ENCODE results near the gene SCFD2.

Gene SCFD2

DNA sequence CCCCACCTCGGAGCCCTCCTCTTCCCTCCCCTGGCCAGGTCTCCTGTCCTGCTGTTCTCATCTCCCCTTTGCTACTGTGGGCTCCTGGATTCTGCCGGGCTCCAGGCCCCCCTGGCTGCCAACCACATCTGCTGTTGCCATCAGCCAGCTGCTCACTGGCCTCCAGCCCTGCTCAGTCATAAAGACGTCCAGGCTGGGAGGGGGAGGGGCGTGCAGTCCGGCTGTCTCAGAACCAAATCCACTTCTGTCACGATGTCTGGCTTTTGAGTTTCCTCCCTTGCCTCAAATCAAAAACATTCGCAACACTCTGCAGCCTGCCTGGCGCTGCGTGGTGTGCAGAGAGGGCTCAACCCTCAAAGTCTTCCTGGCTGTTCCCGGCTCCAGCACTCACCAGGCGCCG lies 496.7 kb downstream of the SCFD2 start:
- no peak for DNase-seq

DNA sequence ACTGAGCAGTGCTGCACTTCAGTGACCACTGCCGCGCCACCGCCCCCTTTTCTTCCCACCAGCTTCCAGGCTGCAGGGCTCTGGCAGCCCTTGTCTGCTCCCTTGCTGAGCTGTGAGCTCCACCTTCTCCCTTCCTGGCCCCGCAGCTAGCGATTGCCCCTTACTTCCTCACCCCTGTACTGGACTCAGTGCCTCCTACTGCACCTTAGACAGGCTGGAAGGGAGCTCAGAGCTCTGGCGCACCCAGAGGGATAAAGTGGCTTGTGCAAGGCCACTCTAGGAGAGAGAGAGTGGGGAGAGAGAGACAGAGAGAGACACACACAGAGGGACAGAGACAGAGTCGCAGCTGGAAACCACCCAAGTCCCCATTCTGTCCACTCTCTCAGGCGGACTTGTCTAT lies 497.7 kb downstream of the SCFD2 start:
- DNase-seq = no peak

DNA sequence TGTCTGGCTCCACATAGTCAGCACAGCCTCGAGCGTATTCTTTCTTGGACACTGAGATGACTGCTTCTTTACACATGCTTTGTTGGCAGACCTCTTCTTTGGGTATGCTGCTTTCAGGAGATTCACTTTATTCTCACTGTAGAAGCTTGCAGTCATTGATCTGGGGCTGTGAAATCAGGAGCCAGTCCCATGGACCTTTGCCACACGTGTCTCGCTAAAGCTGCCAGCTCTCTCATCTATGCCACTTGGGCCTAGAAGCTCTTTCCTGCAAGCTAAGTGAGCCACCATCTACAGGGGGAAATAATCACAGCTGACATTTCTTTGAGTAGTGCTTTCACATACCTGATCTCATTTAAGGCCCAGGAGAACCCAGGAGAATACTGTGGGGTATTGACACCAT lies 498.7 kb downstream of the SCFD2 start:
- no peak for DNase-seq

DNA sequence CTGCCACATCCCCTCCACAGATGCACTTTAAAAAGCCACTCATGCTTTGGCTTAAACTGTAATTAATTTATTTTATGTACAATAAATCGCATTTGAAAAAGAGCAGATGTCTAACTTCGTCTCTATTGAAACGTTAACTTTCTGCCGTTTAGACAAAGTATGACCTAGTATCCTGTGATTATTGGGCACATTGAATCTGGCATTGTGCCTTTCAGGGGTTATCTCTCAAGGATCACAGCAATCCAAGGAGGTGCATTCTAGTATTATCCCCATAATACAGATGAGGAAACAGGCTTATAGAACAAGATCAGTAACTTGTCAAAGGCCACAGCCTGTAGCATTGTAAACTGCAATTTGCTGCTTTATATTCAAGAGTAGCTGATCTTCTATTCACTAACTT lies 499.1 kb downstream of the SCFD2 start:
- DNase-seq = no peak

DNA sequence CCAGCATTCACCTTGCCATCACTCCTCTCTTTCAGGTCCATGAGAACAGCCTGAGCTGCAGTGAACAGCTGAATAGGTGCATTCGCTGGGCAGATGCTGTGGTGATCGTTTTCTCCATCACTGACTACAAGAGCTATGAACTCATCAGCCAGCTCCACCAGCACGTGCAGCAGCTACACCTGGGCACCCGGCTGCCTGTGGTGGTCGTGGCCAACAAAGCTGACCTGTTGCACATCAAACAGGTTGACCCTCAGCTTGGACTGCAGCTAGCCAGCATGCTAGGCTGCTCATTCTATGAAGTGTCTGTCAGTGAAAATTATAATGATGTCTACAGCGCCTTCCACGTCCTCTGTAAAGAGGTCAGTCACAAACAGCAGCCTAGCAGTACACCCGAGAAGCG lies 500.6 kb downstream of the SCFD2 start:
- no peak for DNase-seq

DNA sequence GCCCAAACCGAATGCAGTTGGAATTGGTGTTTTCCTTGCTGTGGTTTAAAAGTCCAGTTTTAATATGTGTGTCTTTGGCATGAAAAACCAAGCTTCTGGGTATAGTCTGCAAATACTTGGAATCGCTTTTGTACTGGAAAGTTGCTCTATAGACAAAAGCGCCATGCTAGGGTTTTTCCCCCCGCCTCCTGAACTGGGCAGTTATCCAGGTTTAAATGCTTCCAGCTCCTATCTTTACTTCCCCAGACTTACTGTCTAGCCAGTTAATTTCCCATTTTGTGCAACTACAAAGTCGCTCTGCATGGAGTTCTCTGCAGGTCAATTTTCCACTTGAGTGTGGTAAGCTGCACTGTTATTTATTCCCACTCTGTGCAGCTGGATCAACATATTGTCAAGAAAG lies 501.1 kb downstream of the SCFD2 start:
- no peak for DNase-seq

DNA sequence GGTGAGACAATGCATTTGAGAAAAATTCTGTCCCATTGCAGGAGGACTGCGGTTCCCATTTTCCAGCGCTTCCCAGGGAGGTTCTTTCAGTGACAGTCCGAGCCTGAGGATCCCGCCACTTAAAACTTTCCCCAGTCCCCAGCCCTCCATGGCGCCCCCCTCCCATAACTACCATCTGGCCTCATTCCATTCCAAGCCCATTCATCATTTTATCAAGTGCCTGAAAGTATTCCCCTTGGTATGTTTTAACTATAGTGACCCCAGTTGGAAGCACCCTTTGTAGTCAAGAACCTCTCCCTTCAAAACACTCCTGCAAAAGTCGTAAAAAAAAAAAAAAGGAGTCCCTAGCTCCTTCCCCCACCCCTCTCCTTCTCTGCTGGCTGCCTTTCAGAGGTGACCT lies 502.5 kb downstream of the SCFD2 start:
- no peak for DNase-seq

DNA sequence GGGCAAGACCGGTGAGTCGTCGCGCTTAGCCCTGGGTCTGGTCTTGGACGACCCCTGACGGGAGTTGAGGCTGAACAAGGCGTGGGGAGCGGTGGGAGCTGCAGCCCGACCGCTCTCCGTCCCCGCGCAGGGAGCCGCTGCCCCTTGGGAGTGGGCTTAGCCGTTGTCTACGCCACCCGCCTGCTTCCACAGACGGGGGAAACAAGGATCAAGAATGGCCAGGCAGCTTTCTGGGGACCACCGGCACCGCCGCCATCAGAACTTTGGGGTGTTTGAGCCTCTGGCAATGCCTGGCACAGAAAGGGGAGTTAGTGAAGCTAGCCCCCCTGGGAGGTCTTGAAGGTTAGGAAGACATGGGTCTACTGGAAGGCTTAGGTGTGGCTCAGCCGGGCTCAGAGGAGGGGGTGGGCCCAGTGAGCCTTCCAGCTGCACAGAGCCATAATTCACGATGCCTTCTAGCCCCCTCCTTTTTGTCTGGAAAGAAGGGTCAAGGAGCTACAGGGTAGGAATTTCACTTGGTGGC lies 503.2 kb downstream of the SCFD2 start:
- no peak for DNase-seq

DNA sequence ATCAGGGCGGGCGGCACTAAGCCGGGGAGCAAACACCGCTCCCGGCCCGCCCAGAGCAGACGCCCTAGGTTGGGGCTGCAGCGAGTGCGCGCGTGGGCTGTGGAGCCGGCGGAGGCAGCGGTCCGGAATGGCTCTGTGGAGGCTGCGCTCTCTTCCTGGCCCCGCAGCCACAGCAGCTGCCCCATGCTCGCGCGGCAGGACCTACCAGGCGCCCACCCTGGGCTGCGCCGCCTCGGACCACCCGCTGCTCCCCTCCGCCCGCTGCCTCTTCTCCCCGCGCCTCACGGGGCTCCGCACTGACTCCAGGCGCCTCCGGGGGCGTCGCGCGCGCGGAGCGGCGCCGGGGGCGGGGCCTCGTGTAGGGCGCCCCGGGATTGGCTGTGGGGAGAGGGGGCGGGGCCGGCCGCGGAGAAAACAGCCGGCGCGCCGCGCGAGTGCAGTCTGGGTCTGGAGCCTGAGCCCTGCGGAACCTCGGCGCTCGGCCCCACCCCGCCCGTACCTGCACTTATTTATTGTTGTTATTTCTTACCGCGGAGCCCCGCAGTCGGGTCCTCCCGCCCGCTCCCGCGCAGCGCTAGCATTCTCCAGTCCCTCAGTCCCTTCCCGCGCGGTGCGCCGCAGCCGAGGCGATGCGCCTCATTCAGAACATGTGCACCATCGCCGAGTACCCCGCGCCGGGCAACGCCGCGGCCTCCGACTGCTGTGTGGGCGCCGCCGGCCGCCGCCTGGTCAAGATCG lies 503.8 kb downstream of the SCFD2 start, which contains the start of gene RASL11B:
Gene RASL11B, plus strand, starts transcription at position 439 of the 738 bp plus-strand sequence. Its CDS starts 191 bp downstream, at position 630.
- DNase-seq = peak; percentile 69 to 77

DNA sequence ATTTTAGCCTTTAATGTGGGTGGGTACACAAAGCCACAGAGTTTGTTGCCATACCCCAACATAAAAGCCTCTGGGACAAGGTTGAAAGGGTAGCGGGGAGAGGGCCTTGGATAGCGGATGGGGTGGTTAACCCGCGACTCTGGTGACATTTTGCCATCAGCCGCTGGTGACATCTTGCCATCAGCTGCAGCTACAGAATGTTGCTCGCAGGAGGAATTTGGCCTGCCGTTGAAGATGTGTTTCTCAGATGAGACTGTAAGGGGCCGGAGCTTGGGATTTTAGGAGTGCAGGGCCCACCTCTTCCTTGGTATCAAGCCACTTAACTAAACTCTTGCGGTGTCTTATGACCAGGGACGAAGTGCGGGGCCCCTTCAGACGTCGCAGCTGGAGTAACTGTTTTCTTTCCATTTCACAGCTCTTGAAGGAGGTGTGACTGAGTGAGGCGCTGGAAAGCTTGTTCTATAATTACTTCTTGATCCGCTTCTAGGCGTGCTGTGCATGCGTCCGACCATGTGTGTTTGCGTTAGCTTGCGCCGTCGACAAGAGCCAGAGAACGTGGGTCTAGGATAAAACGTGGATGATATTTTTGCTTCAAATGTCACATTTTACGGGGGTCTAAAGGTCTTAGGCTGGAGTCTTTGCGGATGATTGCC lies 504.6 kb downstream of the SCFD2 start:
- DNase-seq = no peak

DNA sequence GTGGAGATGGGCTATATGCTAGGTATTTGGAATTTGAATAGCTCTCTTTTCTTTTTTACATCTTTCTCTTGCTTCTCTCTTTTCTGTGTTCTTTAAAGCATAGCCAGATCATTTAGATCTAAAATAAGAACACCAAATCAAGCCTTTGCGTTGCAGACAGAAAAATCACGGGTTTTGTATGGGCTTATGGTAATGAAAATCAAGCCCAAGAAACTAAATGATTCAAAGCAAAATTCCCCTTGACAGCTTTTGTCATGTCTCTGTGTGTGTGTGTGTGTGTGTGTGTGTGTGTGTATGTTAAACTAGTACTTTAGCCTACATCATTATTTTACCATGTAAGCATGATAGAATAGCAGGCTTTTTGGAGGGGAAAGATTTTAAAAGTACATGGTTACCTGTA lies 505.5 kb downstream of the SCFD2 start:
- DNase-seq = no peak

DNA sequence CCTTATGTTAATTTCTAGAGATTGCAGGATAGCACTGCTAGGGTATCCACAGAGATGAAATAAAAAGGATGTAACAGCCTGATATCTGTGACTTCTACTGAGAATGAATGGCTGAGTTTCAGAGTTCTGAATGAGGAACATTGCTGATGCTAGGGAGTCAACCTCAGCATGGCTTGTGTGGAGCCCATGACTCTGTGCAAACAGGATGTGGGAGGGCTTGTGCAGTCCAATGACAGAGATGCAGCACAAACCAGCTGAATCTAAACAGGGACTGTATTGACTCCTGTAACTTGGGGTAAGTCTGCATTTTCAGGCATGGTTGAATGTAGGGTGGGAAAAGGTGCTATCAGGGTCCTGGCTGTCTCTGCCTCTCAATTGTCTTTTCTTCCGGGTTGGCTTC lies 509.1 kb downstream of the SCFD2 start:
- no peak for DNase-seq

DNA sequence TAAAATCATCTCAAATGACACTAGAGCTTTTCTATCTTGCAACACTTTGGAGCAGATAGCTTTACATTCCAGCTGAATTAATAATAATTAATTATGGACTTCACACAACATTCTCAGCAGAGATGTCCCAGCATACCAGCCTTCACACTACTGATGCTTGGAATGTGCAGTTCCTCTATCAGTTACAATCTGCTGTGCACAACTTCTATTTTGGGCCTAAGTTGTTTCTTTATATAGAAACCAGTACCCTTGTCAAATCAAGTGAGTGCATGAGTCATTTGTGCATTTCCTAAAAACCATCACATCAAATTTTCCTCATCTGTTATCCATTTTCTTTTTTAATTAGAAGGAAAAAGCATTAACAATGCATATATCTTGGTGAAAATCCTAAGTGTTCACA lies 512.5 kb downstream of the SCFD2 start:
- no peak for DNase-seq

DNA sequence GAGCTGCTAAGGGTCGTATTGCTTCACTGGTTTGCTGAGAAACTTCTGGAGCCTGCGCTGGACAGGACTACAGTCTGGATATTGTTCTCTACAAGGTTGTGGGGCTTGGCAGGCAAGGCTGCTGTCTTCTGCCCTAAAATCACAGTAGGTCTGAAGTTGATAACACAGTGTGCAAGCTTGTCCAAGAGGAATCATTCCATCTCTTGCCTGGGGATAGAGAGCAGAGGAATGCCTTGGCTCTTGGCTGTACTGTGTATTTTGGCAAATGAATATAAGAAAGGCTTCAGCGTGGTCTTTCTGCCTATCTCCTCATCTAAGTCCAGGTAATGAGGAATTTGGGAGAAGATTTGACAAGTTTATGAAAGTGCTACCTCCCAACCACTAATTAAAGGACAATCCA lies 513.1 kb downstream of the SCFD2 start:
- no peak for DNase-seq

DNA sequence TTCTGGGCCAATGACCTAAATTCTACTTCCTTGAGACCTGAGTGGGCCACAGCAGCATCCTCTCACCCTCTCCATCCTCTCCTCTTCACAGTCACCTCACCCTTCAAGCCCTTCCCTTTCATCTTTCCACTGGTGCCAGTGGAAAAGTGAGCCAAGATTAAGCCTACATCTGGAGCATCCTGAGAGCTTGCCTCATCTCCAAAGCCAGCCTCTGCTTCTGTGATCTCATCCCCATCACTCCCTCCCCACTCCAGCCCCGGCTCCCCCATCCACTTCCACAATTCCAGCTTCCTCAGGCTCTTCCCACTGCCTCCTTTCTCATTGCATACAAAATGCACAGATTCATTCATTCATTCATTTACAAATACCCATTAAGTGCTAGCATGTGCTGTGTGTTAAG lies 513.8 kb downstream of the SCFD2 start:
- no peak for DNase-seq

DNA sequence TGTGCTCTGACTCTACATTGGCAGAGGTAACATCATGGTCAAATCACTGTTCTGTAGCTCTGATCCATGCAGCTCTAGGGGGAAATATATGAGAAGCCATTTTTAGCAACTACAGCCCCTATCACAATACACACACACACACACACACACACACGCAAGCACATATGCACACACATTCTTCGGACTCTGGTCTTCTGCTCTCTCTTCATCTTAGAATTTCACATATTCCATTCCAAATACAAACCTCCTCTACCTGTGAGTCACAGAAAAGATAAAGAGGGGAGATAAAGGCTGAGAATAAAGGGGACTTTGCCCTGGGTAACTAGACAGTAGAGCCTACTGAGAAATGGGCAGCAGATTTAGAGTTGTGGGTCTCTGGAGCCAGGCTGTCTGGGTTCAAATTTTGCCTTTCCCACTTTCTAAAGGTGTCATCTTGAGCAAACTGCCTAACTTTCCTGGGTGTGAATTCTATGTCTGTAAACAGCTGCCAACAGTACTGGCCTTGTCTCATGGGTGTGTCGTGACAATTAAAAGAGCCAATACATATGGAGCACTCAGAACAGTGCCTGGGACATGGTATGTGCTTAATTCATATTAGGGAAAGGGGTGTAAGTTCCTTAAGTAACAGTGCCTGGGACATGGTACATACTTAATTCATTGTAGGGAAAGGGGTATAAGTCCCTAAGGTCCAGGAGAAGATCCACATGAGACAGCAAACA lies 515.3 kb downstream of the SCFD2 start:
- DNase-seq = no peak

DNA sequence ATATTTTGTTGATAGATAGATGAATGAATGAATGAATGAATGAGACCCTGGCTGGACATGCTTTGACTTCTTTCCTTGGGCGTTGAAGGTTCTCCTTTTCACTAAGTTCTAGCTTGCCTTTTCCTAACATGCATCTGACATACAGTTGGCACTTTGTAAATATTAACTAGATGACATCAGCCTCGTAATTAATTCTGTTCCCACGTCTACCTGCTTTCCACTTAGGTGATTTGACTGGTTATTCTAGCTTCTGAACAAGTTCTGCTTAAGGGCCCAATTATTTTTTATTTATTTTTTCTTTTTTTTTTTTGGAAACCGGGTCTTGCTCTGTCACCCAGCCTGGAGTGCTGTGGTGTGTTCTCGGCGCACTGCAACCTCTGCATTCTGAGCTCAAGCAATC lies 517.6 kb downstream of the SCFD2 start:
- no peak for DNase-seq

DNA sequence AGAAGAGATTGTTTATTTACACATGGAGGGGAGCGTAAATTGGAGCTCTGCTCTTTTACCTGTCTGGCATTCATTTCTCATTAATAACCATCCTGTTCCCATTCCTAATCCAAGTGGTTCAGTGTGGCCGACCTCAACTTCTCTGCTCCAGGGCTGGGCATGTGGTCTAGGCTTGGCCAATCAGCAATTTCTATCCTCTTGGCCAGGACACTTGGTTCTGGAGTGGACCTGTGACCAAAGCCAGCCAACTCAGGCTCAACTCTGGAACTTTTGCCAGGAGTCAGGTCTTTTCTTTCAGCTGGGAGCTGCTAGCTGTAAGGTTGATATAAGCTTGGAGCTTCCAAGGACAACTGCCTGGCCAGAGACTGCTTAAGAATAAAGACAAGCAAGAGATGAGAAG lies 519.4 kb downstream of the SCFD2 start:
- no peak for DNase-seq

DNA sequence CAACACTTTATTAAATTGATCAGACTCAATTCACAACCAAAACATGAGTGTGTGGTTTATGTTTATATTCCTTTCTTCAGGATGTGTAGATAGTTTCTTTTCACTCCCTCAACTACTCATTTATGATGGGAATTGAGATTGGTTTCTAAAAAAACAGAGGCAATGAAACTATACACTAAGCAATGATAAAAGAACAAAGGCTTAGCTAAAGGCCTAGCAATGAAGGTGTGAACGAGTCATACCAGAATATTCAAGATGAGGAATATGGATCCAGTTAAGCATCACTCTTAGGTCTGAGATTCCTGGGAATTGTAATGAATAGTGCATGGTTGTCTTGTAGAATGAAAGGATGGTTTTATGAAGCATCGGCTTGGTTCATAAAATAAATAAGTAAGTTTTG lies 521.3 kb downstream of the SCFD2 start:
- no peak for DNase-seq

DNA sequence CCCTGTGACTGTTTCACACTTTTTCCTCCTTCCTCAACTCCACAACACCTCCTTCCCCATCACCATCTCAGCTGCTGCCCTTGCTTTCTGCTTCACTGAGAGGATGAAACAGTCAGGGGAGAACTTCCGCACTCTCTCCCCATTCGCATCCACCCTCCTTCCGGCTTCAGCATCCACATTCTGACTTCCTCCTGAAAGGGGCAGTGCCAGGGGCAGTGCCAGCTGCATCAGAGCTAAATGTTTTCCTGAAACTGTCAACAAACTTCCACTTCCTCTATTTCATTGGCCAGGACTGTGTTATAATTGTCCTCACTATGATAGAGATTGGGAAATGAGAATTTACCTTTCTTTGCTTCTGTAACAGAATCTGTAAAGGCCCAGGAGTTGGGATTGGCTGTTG lies 521.9 kb downstream of the SCFD2 start:
- no peak for DNase-seq

DNA sequence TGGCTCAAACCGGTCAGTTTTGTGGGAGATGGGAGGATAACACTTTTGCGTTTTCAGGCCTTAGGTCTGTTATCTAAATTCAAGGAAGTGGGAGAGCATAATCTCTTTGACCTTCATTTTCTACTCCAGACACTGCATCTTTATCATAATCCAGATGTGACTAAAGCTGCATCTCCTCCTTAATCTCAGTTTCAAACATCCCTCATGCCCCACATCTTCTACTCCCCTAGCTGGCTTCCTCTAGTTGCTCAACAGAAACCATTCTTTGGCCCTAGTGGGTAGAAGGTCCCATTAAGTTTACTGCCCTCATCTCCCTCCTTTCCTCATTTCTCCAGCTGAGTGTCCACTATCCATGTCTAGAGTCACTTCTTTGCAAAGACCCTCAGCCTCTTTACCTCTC lies 522.5 kb downstream of the SCFD2 start:
- no peak for DNase-seq

DNA sequence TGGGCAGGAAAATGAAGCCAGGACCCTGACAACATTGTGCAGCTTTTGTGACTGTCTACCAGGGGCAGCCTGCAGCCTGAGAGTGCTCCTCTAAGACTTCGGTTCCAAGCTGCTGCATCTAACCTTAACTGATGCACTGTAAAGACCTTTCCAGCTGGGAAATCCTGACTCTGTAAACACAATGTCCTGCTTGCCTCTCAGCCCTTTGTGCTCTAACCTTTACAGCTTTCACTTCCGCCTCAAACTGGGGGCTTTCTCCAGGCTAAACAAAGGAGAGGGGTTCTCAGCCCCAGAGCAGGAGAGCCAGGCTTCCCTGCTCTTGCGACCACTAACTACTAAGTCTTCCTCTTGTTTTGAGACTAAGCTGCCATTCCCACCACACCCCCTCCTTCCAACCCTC lies 523.1 kb downstream of the SCFD2 start:
- DNase-seq = no peak

DNA sequence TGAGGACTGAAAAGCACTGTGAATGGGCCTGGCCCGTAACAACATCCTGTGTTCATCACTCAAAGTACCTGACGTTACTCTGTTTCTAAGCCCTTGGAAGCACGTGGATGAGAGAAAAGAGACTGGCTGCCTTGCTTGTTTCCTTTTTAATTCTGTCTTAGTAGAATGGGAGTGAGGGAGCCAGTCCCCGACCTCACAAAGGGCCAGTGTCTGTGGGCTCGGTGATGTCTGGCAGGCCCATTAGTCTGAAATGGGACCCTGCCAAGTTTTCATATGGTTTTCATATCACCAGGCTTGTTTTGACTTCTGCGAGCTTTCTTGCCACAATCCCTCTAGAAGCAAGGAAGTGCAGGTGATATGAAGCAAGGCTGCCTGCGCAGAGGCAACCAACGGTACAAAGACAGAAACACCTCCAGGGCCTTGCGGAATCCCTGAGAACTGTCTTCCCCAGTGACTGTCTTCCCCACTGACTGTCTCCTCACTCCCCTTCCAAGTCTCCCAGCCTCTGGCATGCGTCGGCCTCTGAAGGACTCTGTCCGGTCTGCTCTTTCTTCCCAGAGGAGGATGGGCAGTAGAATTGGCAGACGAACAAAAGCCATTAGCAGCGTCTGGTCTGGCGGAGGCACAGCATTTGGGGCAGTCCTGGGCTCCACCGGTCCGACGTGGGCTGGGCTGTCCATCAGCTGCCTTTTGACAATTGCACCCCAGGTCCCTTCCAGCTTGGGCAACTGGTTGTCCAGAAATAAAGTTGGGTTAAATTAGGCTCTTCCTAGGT lies 524.0 kb downstream of the SCFD2 start:
- no peak for DNase-seq
